Measurements from ENCODE around the gene SLC17A3. TPM values are rescaled to one million over a fixed set of nuclear protein-coding genes. Genes with fewer than 3 reads are reported as not detected.

SLC17A3 gene
- polyA plus RNA-seq, 1 donor from 2014 or later, result not detected

DNA sequence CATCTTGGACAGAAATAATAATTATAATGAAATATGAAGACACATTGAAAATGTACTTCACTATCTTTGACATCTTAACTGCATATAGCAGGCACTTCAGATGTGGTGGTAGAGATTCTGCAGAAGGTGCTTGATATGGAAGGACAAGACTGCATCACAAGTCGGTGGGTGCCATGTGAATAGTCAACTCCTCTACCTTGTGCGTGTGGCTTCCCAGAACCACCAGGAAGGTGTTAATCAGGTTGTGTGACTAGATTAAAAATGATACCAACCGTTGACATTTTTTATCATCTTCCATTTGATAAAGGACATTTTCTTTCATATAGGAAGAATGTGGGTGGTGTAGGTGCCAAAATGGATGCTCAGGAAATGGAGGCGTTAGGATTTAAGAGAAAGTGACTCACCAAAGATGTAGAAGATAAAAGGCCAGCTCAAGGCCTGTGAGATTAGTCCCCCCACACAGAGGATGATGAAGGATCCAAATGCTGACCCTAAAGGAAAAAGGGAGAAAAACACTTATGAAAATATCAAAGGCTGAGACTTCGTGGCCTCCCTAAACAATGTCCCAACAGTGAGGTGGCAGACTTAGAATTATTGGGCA is 44.1 kb upstream of the SLC17A3 start:
- no peak overlapping the region for H2AFZ ChIP-seq (ENCODE audit: low read depth, low read length)
- no peaks in the 10 kb centered on the region for H3K9me3 ChIP-seq (ENCODE audit: low read length)
- no peak overlapping the region for H3K27ac ChIP-seq (ENCODE audit: low read length)
- H3K36me3 ChIP-seq (ENCODE audit: insufficient read depth, low read length), result no peaks in the 10 kb centered on the region
- H4K20me1 ChIP-seq (ENCODE audit: insufficient read depth), result no peaks in the 10 kb centered on the region
- TF ChIP-seq MXI1 (conservative IDR thresholded peaks at IDR 0.05; ENCODE audit: poor library complexity, severe bottlenecking) (no peak), CTCF (IDR thresholded peaks at IDR 0.05; ENCODE audit: poor library complexity, severe bottlenecking) (no peak), REST (IDR thresholded peaks at IDR 0.05; ENCODE audit: borderline replicate concordance) (no peak), EP300 (conservative IDR thresholded peaks at IDR 0.05; ENCODE audit: poor library complexity, severe bottlenecking) (no peak), EZH2 (IDR thresholded peaks at IDR 0.05; ENCODE audit: borderline replicate concordance, insufficient read depth, low read length, poor library complexity, severe bottlenecking) (no peak), TAF1 (IDR thresholded peaks at IDR 0.05; ENCODE audit: low read depth) (no peak), SMC3 (conservative IDR thresholded peaks at IDR 0.05; ENCODE audit: poor library complexity) (no peak), RAD21 (conservative IDR thresholded peaks at IDR 0.05) (no peak), POLR2AphosphoS5 (IDR thresholded peaks at IDR 0.05) (no peak)
- no peak overlapping the region for H3K4me2 ChIP-seq (ENCODE audit: low read length)
- no peak overlapping the region for H3K4me3 ChIP-seq (ENCODE audit: low read length)
- H3F3A ChIP-seq (ENCODE audit: insufficient read depth, low read length, poor library complexity, severe bottlenecking), result no peaks in the 10 kb centered on the region
- H3K9ac ChIP-seq (ENCODE audit: low read length), result no peak overlapping the region
- no peaks in the 10 kb centered on the region for H3K27me3 ChIP-seq (ENCODE audit: insufficient read depth, low read depth, low read length)
- no peaks in the 10 kb centered on the region for H3K9me2 ChIP-seq (ENCODE audit: insufficient read depth, low read length)
- no peaks in the 10 kb centered on the region for H3K79me2 ChIP-seq (replicated peaks; ENCODE audit: insufficient read depth, low read length)

GRCh38 chr6:25916789-25917490 is 42.9 kb upstream of the SLC17A3 start:
- no peak overlapping the region for H3K4me2 ChIP-seq (ENCODE audit: low read length)

More at GRCh38 chr6:25916789-25917490, 42.9 kb upstream of the SLC17A3 start:
- H3F3A ChIP-seq (ENCODE audit: insufficient read depth, low read length, poor library complexity, severe bottlenecking), result no peaks in the 10 kb centered on the region
- TF ChIP-seq CTCF (IDR thresholded peaks at IDR 0.05; ENCODE audit: poor library complexity, severe bottlenecking), result no peak
- TF ChIP-seq EZH2 (IDR thresholded peaks at IDR 0.05; ENCODE audit: borderline replicate concordance, insufficient read depth, low read length, poor library complexity, severe bottlenecking), result no peak
- no peak for TF ChIP-seq RAD21 (conservative IDR thresholded peaks at IDR 0.05)
- TF ChIP-seq MXI1 (conservative IDR thresholded peaks at IDR 0.05; ENCODE audit: poor library complexity, severe bottlenecking), result no peak
- no peak for TF ChIP-seq EP300 (conservative IDR thresholded peaks at IDR 0.05; ENCODE audit: poor library complexity, severe bottlenecking)
- TF ChIP-seq SMC3 (conservative IDR thresholded peaks at IDR 0.05; ENCODE audit: poor library complexity), result no peak
- no peak for TF ChIP-seq REST (IDR thresholded peaks at IDR 0.05; ENCODE audit: borderline replicate concordance)
- no peak for TF ChIP-seq POLR2AphosphoS5 (IDR thresholded peaks at IDR 0.05)
- TF ChIP-seq TAF1 (IDR thresholded peaks at IDR 0.05; ENCODE audit: low read depth), result no peak
- H2AFZ ChIP-seq (ENCODE audit: low read depth, low read length), result no peak overlapping the region
- no peaks in the 10 kb centered on the region for H3K79me2 ChIP-seq (replicated peaks; ENCODE audit: insufficient read depth, low read length)
- no peaks in the 10 kb centered on the region for H3K27me3 ChIP-seq (ENCODE audit: insufficient read depth, low read depth, low read length)
- H3K9me2 ChIP-seq (ENCODE audit: insufficient read depth, low read length), result no peaks in the 10 kb centered on the region
- no peaks in the 10 kb centered on the region for H4K20me1 ChIP-seq (ENCODE audit: insufficient read depth)
- H3K36me3 ChIP-seq (ENCODE audit: insufficient read depth, low read length), result no peaks in the 10 kb centered on the region
- no peak overlapping the region for H3K9ac ChIP-seq (ENCODE audit: low read length)
- H3K9me3 ChIP-seq (ENCODE audit: low read length), result no peaks in the 10 kb centered on the region
- H3K4me3 ChIP-seq (ENCODE audit: low read length), result no peak overlapping the region
- no peak overlapping the region for H3K27ac ChIP-seq (ENCODE audit: low read length)
